Measurements from ENCODE around the gene CCDC183. TPM values are rescaled to one million over a fixed set of nuclear protein-coding genes. Genes with fewer than 3 reads are reported as not detected.
"Not testable (repeated sequence)": the region's sequence is repeated elsewhere in the genome, so short reads cannot be mapped to it uniquely, and the experiment has no call there.

CCDC183 gene
- total and polyA plus RNA-seq, 2 donors from 2014 or later: 0.88 to 3.1 TPM

DNA sequence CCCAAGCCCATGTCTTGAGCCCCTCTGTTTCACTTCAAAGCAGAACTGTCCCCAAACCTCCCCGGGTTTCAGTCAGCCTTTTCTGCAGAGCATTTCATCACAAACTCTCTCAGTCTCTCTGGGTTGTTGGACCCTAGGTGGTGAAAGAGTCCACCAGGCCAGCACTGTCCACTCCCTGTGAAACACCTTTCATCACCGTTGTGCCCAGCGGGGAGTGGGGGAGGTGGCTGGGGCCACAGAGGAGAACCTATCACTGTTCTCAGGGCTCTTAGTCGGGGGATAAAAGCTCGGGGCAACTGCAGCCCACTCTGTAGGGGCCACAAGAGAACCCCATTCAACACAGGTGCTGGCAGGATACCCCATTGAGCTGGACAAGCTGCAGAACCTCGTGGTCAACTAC, 6.2 kb downstream of the CCDC183 start:
- DNase-seq (peak in 2 of 5 donors; percentile 43 to 46), FAIRE-seq (no peak)
- no peak overlapping the region for H3K9ac ChIP-seq (ENCODE audit: low read length in 3 of 3)
- TF ChIP-seq, protein P1, sequence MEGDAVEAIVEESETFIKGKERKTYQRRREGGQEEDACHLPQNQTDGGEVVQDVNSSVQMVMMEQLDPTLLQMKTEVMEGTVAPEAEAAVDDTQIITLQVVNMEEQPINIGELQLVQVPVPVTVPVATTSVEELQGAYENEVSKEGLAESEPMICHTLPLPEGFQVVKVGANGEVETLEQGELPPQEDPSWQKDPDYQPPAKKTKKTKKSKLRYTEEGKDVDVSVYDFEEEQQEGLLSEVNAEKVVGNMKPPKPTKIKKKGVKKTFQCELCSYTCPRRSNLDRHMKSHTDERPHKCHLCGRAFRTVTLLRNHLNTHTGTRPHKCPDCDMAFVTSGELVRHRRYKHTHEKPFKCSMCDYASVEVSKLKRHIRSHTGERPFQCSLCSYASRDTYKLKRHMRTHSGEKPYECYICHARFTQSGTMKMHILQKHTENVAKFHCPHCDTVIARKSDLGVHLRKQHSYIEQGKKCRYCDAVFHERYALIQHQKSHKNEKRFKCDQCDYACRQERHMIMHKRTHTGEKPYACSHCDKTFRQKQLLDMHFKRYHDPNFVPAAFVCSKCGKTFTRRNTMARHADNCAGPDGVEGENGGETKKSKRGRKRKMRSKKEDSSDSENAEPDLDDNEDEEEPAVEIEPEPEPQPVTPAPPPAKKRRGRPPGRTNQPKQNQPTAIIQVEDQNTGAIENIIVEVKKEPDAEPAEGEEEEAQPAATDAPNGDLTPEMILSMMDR (IDR thresholded peaks at IDR 0.05; ENCODE audit: borderline replicate concordance, extremely low read depth, insufficient read depth): no peak
- H3K27ac ChIP-seq (ENCODE audit: low read depth in 2 of 2, low read length in 2 of 2): no peak overlapping the region
- peaks cover 0 to 25% (median 6%) of the 10 kb centered on the region in 3 donors for H3K4me1 ChIP-seq (ENCODE audit: control insufficient read depth in 2 of 3, insufficient read depth in 2 of 3, low read depth in 1 of 3, low read length in 3 of 3)
- H3K36me3 ChIP-seq (ENCODE audit: control insufficient read depth in 2 of 3, insufficient read depth in 3 of 3, low read length in 3 of 3): peaks cover 0 to 5% (median 0%) of the 10 kb centered on the region in 3 donors
- intact Hi-C loops (cut with DNase I): no loop called here
- no peak overlapping the region for H3K4me3 ChIP-seq (ENCODE audit: low read length in 3 of 3)
- no peaks in the 10 kb centered on the region for H3K27me3 ChIP-seq (ENCODE audit: control insufficient read depth, insufficient read depth, low read length)
- H3K9me3 ChIP-seq (ENCODE audit: control insufficient read depth in 2 of 3, insufficient read depth in 1 of 3, low read length in 3 of 3): no peaks in the 10 kb centered on the region

- H3K27ac ChIP-seq (ENCODE audit: low read depth in 2 of 2, low read length in 2 of 2); H3K9ac ChIP-seq (ENCODE audit: low read length in 3 of 3); intact Hi-C loops (cut with DNase I); H3K27me3 ChIP-seq (ENCODE audit: control insufficient read depth, insufficient read depth, low read length); FAIRE-seq; H3K36me3 ChIP-seq (ENCODE audit: control insufficient read depth in 2 of 3, insufficient read depth in 3 of 3, low read length in 3 of 3); H3K9me3 ChIP-seq (ENCODE audit: control insufficient read depth in 2 of 3, insufficient read depth in 1 of 3, low read length in 3 of 3); H3K4me3 ChIP-seq (ENCODE audit: low read length in 3 of 3): not testable (repeated sequence)
- peaks cover 0 to 25% (median 6%) of the 10 kb centered on the region in 3 donors for H3K4me1 ChIP-seq (ENCODE audit: control insufficient read depth in 2 of 3, insufficient read depth in 2 of 3, low read depth in 1 of 3, low read length in 3 of 3)
- peak in 2 of 5 donors; percentile 45 to 58 for DNase-seq
Measured at GRCh38 chr9:136803009-136803550, 6.9 kb downstream of the CCDC183 start.

GRCh38 chr9:136803551-136804508, 7.7 kb downstream of the CCDC183 start:
- no peak overlapping the region for H3K27ac ChIP-seq (ENCODE audit: low read depth in 2 of 2, low read length in 2 of 2)
- peaks cover 0 to 5% (median 0%) of the 10 kb centered on the region in 3 donors for H3K36me3 ChIP-seq (ENCODE audit: control insufficient read depth in 2 of 3, insufficient read depth in 3 of 3, low read length in 3 of 3)
- H3K9me3 ChIP-seq (ENCODE audit: control insufficient read depth in 2 of 3, insufficient read depth in 1 of 3, low read length in 3 of 3): no peaks in the 10 kb centered on the region
- intact Hi-C loops (cut with DNase I): no loop called here
- no peaks in the 10 kb centered on the region for H3K27me3 ChIP-seq (ENCODE audit: control insufficient read depth, insufficient read depth, low read length)
- no peak overlapping the region for H3K9ac ChIP-seq (ENCODE audit: low read length in 3 of 3)
- peaks cover 0 to 24% (median 6%) of the 10 kb centered on the region in 3 donors for H3K4me1 ChIP-seq (ENCODE audit: control insufficient read depth in 2 of 3, insufficient read depth in 2 of 3, low read depth in 1 of 3, low read length in 3 of 3)
- no peak for FAIRE-seq
- no peak overlapping the region for H3K4me3 ChIP-seq (ENCODE audit: low read length in 3 of 3)
- DNase-seq: peak in 2 of 5 donors; percentile 36 to 65
- TF ChIP-seq, protein P1 (IDR thresholded peaks at IDR 0.05; ENCODE audit: borderline replicate concordance, extremely low read depth, insufficient read depth): no peak

All from kidney (tissue), 14 donors.